Measurements from ENCODE around the gene ATXN7L1. TPM values are rescaled to one million over a fixed set of nuclear protein-coding genes. Genes with fewer than 3 reads are reported as not detected.
"Not testable (repeated sequence)": the region's sequence is repeated elsewhere in the genome, so short reads cannot be mapped to it uniquely, and the experiment has no call there.

The ATXN7L1 gene
- total and polyA plus RNA-seq, 7 donors = 1.2 to 6.0 (median 3.0) TPM

DNA sequence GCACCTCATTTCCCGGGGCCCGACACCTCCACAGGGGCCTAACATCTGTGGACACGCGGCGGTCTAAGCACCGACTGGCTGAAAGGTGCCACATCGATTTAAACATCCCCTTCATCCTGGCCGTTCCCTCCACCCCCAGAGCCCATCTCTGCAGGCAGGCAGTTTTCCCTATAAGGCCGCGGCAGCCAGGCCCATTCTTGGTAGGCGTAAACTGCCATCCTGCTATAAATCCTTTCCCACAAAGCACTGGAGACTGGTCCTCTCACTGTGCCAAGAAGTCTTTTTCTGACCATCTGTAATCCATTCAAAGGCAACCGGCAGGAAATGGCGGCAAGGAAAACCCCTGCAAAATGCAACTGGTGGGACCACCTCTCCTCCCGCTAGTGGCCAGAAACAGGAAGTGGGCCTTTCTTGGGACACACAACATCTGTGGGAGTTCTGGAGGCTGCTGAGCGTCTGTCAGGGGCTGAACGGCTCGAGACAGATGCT, 22.4 kb downstream of the ATXN7L1 start:
- Histone ChIP-seq H3K4me3 (no peak overlapping the region), H3K9me3 (no peaks in the 10 kb centered on the region), H3K27ac (no peak overlapping the region), H3K4me1 (no peaks in the 10 kb centered on the region), H3K27me3 (ENCODE audit: insufficient read depth in 3 of 3, low read length in 2 of 3) (no peaks in the 10 kb centered on the region), H3K36me3 (ENCODE audit: insufficient read depth in 1 of 2, low read depth in 1 of 2) (no peaks in the 10 kb centered on the region)
- TF ChIP-seq, protein P1, sequence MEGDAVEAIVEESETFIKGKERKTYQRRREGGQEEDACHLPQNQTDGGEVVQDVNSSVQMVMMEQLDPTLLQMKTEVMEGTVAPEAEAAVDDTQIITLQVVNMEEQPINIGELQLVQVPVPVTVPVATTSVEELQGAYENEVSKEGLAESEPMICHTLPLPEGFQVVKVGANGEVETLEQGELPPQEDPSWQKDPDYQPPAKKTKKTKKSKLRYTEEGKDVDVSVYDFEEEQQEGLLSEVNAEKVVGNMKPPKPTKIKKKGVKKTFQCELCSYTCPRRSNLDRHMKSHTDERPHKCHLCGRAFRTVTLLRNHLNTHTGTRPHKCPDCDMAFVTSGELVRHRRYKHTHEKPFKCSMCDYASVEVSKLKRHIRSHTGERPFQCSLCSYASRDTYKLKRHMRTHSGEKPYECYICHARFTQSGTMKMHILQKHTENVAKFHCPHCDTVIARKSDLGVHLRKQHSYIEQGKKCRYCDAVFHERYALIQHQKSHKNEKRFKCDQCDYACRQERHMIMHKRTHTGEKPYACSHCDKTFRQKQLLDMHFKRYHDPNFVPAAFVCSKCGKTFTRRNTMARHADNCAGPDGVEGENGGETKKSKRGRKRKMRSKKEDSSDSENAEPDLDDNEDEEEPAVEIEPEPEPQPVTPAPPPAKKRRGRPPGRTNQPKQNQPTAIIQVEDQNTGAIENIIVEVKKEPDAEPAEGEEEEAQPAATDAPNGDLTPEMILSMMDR (IDR thresholded peaks at IDR 0.05) = no peak
- DNase-seq = no peak
- ATAC-seq = no peak
- 40 to 42% (median 40%) methylated on average over 17 of the region's 17 CpGs for WGBS, 3 donors
- intact Hi-C loops (cut with DNase I) = no loop called here

GRCh38 chr7:105851064-105851463, 25.3 kb downstream of the ATXN7L1 start:
- no peak for ATAC-seq

GRCh38 chr7:105849122-105849855, 27.1 kb downstream of the ATXN7L1 start:
- Histone ChIP-seq H3K27me3 (ENCODE audit: insufficient read depth in 3 of 3, low read length in 2 of 3) (no peaks in the 10 kb centered on the region), H3K9me3 (no peaks in the 10 kb centered on the region), H3K4me1 (no peaks in the 10 kb centered on the region), H3K27ac (no peak overlapping the region), H3K4me3 (no peak overlapping the region), H3K36me3 (ENCODE audit: insufficient read depth in 1 of 2, low read depth in 1 of 2) (no peaks in the 10 kb centered on the region)
- TF ChIP-seq, protein P1 (IDR thresholded peaks at IDR 0.05) = no peak
- DNase-seq = no peak
- no peak for ATAC-seq
- intact Hi-C loops (cut with DNase I) = no loop called here
- 86 to 94% (median 87%) methylated on average over 6 of the region's 6 CpGs for WGBS, 3 donors

More at GRCh38 chr7:105851064-105851463, 25.3 kb downstream of the ATXN7L1 start:
- H3K27ac ChIP-seq = no peak overlapping the region
- WGBS, 3 donors = 87 to 95% (median 89%) methylated on average over 5 of the region's 5 CpGs
- H3K4me3 ChIP-seq = no peak overlapping the region
- no peaks in the 10 kb centered on the region for H3K9me3 ChIP-seq
- H3K4me1 ChIP-seq = no peaks in the 10 kb centered on the region
- TF ChIP-seq, protein P1 (IDR thresholded peaks at IDR 0.05) = no peak
- H3K36me3 ChIP-seq (ENCODE audit: insufficient read depth in 1 of 2, low read depth in 1 of 2) = no peaks in the 10 kb centered on the region
- H3K27me3 ChIP-seq (ENCODE audit: insufficient read depth in 3 of 3, low read length in 2 of 3) = no peaks in the 10 kb centered on the region
- intact Hi-C loops (cut with DNase I) = no loop called here
- no peak for DNase-seq

- intact Hi-C loops (cut with DNase I) = no loop called here
- no peak overlapping the region for H3K27ac ChIP-seq
- ATAC-seq (no peak), DNase-seq (no peak)
- TF ChIP-seq, protein P1 (IDR thresholded peaks at IDR 0.05) = no peak
- no peaks in the 10 kb centered on the region for H3K4me1 ChIP-seq
- WGBS, 3 donors = 94 to 98% (median 97%) methylated on average over 1 of the region's 1 CpG
- H3K27me3 ChIP-seq (ENCODE audit: insufficient read depth in 3 of 3, low read length in 2 of 3) = no peaks in the 10 kb centered on the region
- no peak overlapping the region for H3K4me3 ChIP-seq
- no peaks in the 10 kb centered on the region for H3K9me3 ChIP-seq
- no peaks in the 10 kb centered on the region for H3K36me3 ChIP-seq (ENCODE audit: insufficient read depth in 1 of 2, low read depth in 1 of 2)
Measured at GRCh38 chr7:105846404-105846803, 30.0 kb downstream of the ATXN7L1 start.

- H3K4me3 ChIP-seq; H3K4me1 ChIP-seq; intact Hi-C loops (cut with DNase I); H3K27me3 ChIP-seq (ENCODE audit: insufficient read depth in 3 of 3, low read length in 2 of 3); H3K36me3 ChIP-seq (ENCODE audit: insufficient read depth in 1 of 2, low read depth in 1 of 2); H3K9me3 ChIP-seq; DNase-seq; H3K27ac ChIP-seq; ATAC-seq: not testable (repeated sequence)
- WGBS, 3 donors = 93 to 100% (median 98%) methylated on average over 5 of the region's 5 CpGs
Measured at GRCh38 chr7:105844681-105845080, 31.7 kb downstream of the ATXN7L1 start.

All from psoas muscle (tissue), 8 donors.